ENCODE results near the gene KMT2C.

KMT2C gene

DNA sequence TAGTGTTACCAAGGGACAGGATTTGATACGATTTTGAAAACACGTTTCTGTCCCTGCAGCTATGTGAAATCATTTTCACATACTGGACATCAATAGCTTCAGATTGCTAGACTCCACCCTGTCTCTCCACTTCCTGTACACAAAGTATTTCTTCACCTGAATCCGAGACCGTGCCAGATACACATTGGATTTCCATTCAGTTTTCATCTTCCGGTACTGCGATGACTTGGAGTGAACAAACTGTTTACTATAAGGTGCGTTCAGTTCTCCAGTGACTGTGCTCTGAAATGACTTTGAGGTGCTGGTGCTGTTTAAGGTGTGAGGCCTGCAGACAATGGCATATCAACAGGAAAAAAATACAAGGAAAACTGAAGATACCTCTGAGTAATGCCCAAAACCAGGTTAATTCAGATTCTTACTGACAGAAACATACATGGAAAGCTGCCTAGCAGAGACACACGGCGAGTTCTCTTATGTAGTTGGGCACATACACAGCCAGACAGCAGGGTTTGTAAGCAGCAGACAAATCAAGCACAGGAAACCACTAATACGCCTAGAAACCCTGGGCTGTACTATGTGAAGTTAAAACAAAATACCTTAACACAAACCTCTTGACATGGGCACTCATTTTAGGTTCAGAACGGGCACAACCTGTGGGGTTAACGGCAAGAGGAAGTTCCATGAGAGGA, 291.1 kb downstream of the KMT2C start:
- H3K4me3 Mint-ChIP-seq = peak overlapping the region; percentile 66
- H3K9me3 Mint-ChIP-seq = no peaks in the 10 kb centered on the region
- H3K27me3 Mint-ChIP-seq = no peaks in the 10 kb centered on the region
- H3K36me3 Mint-ChIP-seq = peaks cover 4% of the 10 kb centered on the region
- H3K27ac Mint-ChIP-seq = peak overlapping the region; percentile 94
- peaks cover 58% of the 10 kb centered on the region for H3K4me1 Mint-ChIP-seq

DNA sequence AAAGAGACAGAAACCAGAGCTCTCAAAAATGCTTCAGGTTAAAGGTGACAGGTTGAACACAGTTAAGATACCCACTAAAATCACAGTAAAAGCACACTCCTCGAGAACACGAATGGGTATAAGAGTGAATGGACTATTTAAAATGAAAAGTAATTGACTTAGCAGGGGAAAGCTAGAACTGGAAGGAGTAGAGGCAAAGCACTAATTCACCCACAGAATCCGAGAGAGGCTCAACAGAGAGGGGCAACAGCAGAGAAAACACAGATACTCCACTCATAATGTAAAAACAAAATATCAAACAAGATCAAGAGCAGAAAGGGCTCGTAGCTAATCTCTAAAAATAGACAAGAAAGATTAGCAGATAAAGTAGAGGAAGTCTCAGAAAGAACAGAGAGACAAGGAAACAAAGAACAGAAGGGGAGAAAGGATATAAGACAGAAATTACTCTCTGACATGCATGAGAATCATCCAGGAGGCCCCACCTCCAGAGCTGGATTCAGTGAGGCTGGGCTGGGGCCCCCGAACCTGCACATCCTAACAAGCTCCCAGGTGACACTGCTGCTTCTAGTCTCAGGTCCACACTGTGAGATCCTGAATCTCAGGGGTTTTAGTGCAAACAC, 292.7 kb downstream of the KMT2C start:
- peaks cover 58% of the 10 kb centered on the region for H3K4me1 Mint-ChIP-seq
- no peaks in the 10 kb centered on the region for H3K27me3 Mint-ChIP-seq
- peak overlapping the region; percentile 66 for H3K4me3 Mint-ChIP-seq
- H3K36me3 Mint-ChIP-seq = peaks cover 8% of the 10 kb centered on the region
- no peaks in the 10 kb centered on the region for H3K9me3 Mint-ChIP-seq
- H3K27ac Mint-ChIP-seq = peak overlapping the region; percentile 96

DNA sequence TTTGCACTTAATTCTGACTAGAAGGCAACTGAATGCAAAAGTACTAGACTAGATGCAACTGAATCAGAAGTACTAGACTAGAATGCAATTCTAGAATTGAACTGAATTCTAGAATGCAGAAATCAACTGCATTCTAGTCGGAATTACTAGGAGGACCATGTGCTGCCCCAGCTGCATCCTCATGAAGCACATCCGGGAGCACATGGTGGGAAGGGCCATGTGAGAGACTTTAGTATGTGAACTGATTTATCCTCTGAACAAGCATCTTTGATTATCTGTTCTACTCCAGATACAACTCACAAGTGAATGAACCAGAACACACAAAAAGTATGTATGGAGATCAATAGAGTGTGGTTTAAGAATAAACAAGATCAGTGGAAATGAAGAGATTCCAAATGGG, 295.2 kb downstream of the KMT2C start:
- Mint-ChIP-seq H3K4me3 (no peak overlapping the region), H3K9me3 (no peaks in the 10 kb centered on the region), H3K27me3 (no peaks in the 10 kb centered on the region), H3K27ac (peak overlapping the region; percentile 69), H3K36me3 (peaks cover 11% of the 10 kb centered on the region), H3K4me1 (peaks cover 46% of the 10 kb centered on the region)

DNA sequence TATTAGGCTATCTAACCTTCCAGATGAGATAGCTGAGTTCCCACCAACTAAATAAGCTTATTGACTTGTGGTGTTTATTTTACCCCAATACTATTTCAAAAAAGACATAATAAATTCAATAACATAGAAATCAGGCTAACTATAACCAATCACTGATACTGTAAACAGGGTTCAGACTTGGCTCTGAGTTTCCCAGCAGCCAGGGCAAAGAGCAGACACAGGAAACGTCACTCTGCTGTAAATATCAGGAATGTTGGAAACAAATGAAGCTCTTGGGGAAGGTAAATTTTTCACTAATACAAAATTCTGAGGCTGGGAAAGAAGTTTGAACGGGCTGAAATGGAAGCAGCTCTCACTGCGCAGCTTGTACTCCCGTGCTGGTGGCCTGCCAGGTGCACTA, 295.7 kb downstream of the KMT2C start:
- Mint-ChIP-seq H3K9me3 (no peaks in the 10 kb centered on the region), H3K27ac (peak overlapping the region; percentile 65), H3K4me3 (no peak overlapping the region), H3K27me3 (no peaks in the 10 kb centered on the region), H3K36me3 (peaks cover 11% of the 10 kb centered on the region), H3K4me1 (peaks cover 41% of the 10 kb centered on the region)

DNA sequence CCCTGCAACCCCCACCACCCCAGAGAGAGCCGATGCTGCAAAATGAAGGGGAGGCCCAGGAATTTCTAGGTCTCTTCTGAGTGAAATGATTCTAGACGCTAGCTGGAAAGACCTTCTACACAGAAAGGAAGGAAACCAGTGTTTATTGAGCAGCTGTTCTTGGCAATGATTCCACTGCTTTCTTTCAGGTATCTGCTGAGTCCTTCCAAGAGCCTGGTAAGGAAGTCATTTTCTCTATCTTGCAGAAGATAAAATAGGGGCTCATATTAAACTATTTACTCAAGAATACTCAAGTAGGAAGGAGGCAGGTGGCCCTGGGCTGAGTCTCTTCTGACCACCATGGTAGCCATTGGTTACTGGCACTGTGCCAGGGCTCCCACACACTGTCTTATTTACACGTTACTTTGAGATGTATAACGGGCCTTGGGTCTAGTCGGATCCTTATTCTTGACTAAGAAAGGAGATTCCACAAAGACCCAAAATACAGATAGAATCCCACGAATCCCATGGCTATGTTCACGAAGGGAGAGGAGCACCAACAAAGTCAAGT, 298.3 kb downstream of the KMT2C start:
- Mint-ChIP-seq H3K4me3 (no peak overlapping the region), H3K27ac (no peak overlapping the region), H3K27me3 (no peaks in the 10 kb centered on the region), H3K9me3 (no peaks in the 10 kb centered on the region), H3K36me3 (peaks cover 11% of the 10 kb centered on the region), H3K4me1 (peaks cover 16% of the 10 kb centered on the region)

DNA sequence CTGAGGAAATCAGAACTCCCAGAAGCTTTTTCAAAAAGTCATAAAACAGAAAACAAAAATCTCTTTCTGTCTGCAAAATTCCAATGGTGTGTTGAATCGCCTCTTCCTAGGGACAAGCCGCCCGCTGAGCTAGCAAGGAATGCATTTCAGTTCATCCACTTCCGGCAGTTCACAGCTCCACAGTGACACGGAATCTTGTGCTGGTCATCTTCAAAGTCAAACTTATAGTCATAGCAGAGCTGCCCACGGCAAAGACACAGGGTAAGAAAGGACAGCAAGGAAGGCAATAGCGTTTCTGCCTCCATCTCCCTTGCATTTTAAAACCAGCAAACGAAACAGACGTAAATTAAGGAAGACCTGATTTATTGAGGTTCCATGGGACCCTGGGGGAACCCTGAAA, 299.1 kb downstream of the KMT2C start:
- peak overlapping the region; percentile 15 for H3K27ac Mint-ChIP-seq
- no peaks in the 10 kb centered on the region for H3K27me3 Mint-ChIP-seq
- peaks cover 11% of the 10 kb centered on the region for H3K36me3 Mint-ChIP-seq
- H3K9me3 Mint-ChIP-seq = no peaks in the 10 kb centered on the region
- H3K4me3 Mint-ChIP-seq = no peak overlapping the region
- H3K4me1 Mint-ChIP-seq = peaks cover 7% of the 10 kb centered on the region

DNA sequence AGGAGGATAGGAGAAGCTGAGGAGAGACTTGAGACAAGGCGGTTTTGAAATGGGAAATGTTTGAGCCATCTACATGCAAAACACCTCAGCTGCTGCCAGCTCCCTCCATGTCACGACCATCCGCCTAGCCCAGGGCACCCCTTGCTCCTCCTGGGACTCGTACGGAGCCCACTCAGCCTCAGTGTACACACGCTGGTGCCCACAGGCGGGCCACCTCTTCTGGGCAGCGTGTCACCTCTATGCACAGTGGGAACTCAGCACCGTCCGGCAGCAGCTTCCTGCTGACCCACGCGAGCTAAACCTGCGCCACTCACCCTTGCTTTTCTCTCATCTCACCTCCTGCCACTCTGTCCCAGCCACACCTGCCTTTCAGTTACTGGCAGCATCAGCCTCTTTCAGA, 302.0 kb downstream of the KMT2C start:
- no peaks in the 10 kb centered on the region for H3K9me3 Mint-ChIP-seq
- H3K4me3 Mint-ChIP-seq = no peak overlapping the region
- H3K27me3 Mint-ChIP-seq = no peaks in the 10 kb centered on the region
- H3K36me3 Mint-ChIP-seq = peaks cover 7% of the 10 kb centered on the region
- no peaks in the 10 kb centered on the region for H3K4me1 Mint-ChIP-seq
- H3K27ac Mint-ChIP-seq = no peak overlapping the region

DNA sequence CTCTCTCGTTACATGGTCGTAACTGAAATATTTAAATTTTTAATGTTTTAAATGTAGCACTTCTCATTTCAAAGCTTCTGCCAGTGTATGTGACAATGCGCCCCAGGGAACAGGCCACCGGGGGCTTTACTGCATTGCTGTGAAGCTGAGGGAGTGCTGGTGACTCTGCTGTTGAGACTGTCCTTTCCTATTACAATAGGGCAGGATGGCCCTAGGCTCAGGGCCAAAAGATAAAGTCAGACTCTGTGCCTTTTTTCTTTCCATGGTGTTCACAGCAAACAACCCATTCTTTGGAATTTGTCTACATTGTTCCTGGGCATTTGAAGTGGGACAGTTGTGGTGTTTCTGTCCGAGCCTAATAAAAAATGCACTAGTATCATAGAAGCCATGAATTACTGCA, 303.0 kb downstream of the KMT2C start:
- Mint-ChIP-seq H3K9me3 (no peaks in the 10 kb centered on the region), H3K27ac (no peak overlapping the region), H3K4me3 (no peak overlapping the region), H3K27me3 (no peaks in the 10 kb centered on the region), H3K4me1 (no peaks in the 10 kb centered on the region), H3K36me3 (peaks cover 3% of the 10 kb centered on the region)

DNA sequence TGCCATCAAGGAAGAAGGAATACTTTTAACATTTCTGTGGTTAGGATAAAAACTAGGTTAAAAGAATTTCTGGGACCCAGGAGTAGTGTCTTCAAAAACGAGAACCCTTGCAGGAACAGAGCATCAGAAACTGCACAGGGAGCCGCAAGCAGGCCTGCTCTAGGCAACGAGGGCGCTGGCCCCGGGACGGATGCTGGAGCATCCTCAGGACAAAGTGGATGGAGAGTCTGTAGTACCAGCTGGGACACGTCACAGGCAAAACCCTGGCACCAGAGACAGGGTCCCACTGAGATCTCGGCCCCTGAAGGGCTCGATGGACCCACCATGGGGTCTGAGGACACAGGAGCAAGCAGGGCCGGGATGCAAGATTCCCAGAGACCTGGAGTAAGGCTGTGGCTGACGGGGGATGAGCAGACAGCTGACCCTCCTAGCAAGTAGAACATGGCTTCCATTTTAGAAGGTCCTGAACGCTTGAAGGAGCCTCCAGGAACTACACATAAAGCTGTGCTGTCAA, 303.8 kb downstream of the KMT2C start:
- Mint-ChIP-seq H3K9me3 (no peaks in the 10 kb centered on the region), H3K4me3 (no peak overlapping the region), H3K4me1 (no peaks in the 10 kb centered on the region), H3K27me3 (no peaks in the 10 kb centered on the region), H3K36me3 (peaks cover 5% of the 10 kb centered on the region), H3K27ac (no peak overlapping the region)

DNA sequence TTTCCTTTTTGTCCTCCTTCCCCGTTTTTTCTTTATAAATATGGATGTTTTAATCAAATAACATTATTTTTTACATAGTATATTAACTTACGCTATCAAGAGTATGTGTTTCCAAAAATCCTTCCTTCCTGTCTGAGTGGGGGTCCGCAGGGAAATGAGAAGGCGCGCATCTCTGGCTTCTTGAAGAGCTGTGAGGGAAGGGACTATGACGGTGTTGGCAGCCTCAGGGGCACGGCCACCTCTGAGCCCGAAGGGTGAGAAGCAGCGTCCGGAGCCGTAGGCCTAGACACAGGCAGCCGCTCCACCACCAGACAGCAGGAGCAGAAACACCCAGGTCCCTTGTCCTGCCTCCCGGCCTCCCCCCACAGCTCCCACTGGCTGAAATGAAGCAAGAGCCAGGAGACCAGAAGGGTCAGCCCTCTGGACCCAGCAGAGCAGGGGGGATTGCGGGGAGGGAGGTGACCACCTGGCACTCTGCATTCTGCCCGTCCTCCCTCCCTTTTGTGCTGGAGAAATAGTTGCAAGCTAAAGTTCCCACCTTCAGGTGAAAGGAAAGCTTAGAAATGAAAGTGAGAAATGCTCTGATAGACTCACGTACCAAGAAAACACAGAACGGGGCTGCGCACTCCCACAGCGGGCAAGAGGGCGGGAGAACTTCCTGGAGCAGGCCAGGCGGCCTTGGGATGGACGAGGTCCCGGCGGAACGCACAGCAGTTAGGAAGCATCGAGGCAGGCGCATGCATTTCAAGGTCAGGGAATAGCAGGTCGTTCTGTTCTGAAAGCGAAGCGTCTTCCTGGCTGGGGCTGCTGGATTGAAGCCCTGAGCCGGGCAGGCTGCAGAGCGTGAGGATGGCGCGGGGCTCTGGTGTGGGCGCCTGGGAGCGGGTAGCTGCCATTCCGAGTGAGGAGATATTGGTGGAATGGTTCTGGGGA, 304.9 kb downstream of the KMT2C start:
- no peaks in the 10 kb centered on the region for H3K27me3 Mint-ChIP-seq
- H3K4me3 Mint-ChIP-seq = no peak overlapping the region
- H3K27ac Mint-ChIP-seq = peak overlapping the region; percentile 51
- no peaks in the 10 kb centered on the region for H3K4me1 Mint-ChIP-seq
- no peaks in the 10 kb centered on the region for H3K9me3 Mint-ChIP-seq
- peaks cover 5% of the 10 kb centered on the region for H3K36me3 Mint-ChIP-seq

DNA sequence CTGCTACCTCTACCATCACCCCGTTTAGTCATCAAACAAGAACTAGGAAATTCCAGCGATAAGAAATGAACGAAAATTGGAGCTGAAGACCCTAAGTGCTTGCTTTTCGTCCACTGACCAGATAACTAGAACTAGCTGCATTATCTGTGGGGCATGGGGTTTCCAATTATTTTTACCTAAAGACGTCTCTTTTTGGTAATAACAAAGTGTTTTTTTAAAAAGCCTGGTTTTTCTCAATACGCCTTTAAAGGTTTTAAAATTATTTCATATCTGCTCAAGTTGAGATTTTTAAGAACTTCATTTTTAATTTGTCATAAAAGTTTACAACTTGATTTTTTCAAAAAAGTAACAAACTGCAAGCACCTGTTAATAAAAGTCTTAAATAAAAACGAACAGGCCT, 306.1 kb downstream of the KMT2C start:
- Mint-ChIP-seq H3K9me3 (no peaks in the 10 kb centered on the region), H3K4me3 (no peak overlapping the region), H3K36me3 (peaks cover 14% of the 10 kb centered on the region), H3K27ac (no peak overlapping the region), H3K27me3 (no peaks in the 10 kb centered on the region), H3K4me1 (no peaks in the 10 kb centered on the region)

DNA sequence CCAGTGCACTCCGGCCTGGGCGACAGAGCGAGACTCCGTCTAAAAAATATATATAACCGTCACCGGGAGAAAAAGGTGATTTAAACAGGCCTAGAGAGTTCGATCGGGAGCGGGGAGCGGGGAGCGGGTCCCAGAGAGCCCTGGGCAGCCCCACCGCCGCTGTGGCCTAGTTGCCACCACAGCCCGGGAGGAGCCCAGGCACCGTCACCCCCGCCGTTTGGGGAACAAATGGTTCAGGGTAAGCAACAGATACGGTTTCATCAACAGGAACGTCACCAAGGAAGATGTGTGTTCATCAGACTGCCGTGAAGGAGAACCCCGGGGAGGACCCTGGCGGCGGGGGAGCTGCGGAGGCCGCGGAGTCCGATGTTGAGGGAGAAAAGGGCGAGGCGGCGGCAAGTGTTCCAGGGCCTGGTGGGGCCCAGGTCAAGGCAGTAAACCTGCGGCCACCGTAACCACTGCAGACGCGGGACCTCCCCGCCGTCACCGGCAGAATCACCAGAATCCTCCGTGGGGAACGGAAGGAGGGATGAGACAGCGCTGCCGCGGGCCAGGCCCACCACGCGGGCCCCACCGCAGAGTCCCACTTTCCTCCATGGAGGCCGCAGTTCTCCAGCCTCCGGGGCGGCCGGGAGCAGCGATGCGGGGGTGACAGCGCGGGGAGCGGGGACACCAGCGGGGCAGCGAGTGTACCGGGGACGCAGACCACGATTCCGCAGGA, 306.9 kb downstream of the KMT2C start:
- H3K27ac Mint-ChIP-seq = no peak overlapping the region
- H3K27me3 Mint-ChIP-seq = no peaks in the 10 kb centered on the region
- H3K4me1 Mint-ChIP-seq = no peaks in the 10 kb centered on the region

DNA sequence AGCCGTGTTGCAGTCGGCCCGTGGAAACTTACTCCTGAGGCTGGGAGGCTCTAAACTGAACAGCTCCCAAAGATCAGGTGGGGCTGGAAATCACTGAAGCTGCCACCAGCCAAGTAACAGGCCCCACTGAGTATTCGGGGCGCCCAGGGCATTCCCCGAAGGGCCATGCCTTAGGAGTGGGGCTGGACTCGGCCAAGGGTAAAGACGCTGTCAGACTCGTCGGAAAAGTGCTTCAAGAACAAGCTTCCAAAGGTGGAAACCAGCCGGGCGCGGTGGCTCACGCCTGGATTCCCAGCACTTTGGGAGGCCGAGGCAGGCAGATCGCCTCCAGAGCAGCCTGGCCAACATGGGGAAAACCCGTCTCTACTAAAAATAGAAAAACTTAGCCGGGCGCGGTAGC, 307.6 kb downstream of the KMT2C start:
- peaks cover 2% of the 10 kb centered on the region for H3K4me1 Mint-ChIP-seq
- peaks cover 26% of the 10 kb centered on the region for H3K36me3 Mint-ChIP-seq
- no peak overlapping the region for H3K27ac Mint-ChIP-seq
- H3K27me3 Mint-ChIP-seq = no peaks in the 10 kb centered on the region
- H3K4me3 Mint-ChIP-seq = no peak overlapping the region
- peaks cover 6% of the 10 kb centered on the region for H3K9me3 Mint-ChIP-seq

More for the DNA sequence above, 306.9 kb downstream of the KMT2C start:
- Mint-ChIP-seq H3K4me3 (no peak overlapping the region), H3K9me3 (peaks cover 5% of the 10 kb centered on the region), H3K36me3 (peaks cover 22% of the 10 kb centered on the region)

DNA sequence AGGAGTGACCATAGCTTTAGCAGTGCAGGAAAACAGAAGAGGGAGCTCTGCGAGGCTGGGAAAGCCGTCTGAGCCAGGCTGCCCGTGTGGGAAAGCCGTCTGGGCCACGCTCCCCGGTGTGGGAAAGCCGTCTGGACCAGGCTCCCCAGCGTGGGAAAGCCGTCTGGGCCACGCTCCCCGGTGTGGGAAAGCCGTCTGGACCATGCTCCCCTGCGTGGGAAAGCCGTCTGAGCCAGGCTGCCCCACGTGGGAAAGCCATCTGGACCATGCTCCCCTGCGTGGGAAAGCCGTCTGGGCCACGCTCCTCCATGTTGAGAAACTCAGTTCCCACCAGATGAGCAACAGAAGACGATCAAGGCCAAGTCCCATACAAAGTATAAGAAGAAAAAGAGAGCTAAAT, 308.6 kb downstream of the KMT2C start:
- peak overlapping the region; percentile 23 for H3K27ac Mint-ChIP-seq
- H3K9me3 Mint-ChIP-seq = peaks cover 6% of the 10 kb centered on the region
- H3K4me3 Mint-ChIP-seq = no peak overlapping the region
- peaks cover 36% of the 10 kb centered on the region for H3K36me3 Mint-ChIP-seq
- H3K4me1 Mint-ChIP-seq = peaks cover 9% of the 10 kb centered on the region
- H3K27me3 Mint-ChIP-seq = no peaks in the 10 kb centered on the region

DNA sequence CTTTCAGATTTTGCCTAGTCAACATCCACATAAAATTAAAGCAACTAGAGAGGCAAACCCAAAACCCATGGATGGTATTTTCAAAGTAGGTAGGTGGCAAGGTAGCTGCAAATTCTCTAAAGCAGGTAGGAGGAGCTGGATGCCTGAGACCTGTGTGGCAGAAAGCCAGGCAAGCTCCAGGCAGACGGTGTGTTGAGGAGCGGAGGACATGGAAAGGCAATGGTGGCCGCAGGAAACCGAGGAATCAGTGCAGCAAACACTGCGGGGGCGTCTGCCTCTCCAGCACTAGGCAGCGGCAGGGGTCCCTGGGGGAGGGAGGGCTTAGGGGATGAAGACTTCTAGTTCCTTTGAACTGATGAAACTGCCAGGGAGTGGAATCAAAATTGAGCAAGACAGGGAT, 309.1 kb downstream of the KMT2C start:
- H3K4me3 Mint-ChIP-seq = no peak overlapping the region
- H3K36me3 Mint-ChIP-seq = peaks cover 37% of the 10 kb centered on the region
- H3K9me3 Mint-ChIP-seq = peaks cover 6% of the 10 kb centered on the region
- H3K27ac Mint-ChIP-seq = peak overlapping the region; percentile 23
- peaks cover 14% of the 10 kb centered on the region for H3K4me1 Mint-ChIP-seq
- no peaks in the 10 kb centered on the region for H3K27me3 Mint-ChIP-seq
